Measurements from ENCODE around the gene GOLGA6L1.
"Not testable (repeated sequence)": the region's sequence is repeated elsewhere in the genome, so short reads cannot be mapped to it uniquely, and the experiment has no call there.

The GOLGA6L1 gene

GRCh38 chr15:23136722-23137121 is at the start of gene GOLGA6L1:
Gene GOLGA6L1 (minus strand): TSS chr15:23136822. CDS start chr15:23136731, 91 bp downstream.
- H3K9me3 Mint-ChIP-seq; DNase-seq; H3K4me1 Mint-ChIP-seq; H3K4me3 Mint-ChIP-seq; H3K27ac Mint-ChIP-seq; H3K27me3 Mint-ChIP-seq (ENCODE audit: low read depth, poor library complexity); H3K36me3 Mint-ChIP-seq (ENCODE audit: low read depth): not testable (repeated sequence)

- H3K4me1 Mint-ChIP-seq; H3K27ac Mint-ChIP-seq; DNase-seq; H3K4me3 Mint-ChIP-seq; H3K36me3 Mint-ChIP-seq (ENCODE audit: low read depth); H3K9me3 Mint-ChIP-seq: not testable (repeated sequence)
- H3K27me3 Mint-ChIP-seq (ENCODE audit: low read depth, poor library complexity): peaks cover 14% of the 10 kb centered on the region
Measured at GRCh38 chr15:23181201-23181600, 44.6 kb upstream of the GOLGA6L1 start.

GRCh38 chr15:23180547-23180927 is 43.9 kb upstream of the GOLGA6L1 start:
- not testable (repeated sequence) for DNase-seq; H3K27ac Mint-ChIP-seq; H3K9me3 Mint-ChIP-seq; H3K4me1 Mint-ChIP-seq; H3K36me3 Mint-ChIP-seq (ENCODE audit: low read depth)
- H3K4me3 Mint-ChIP-seq: peak overlapping the region; percentile 63
- peaks cover 14% of the 10 kb centered on the region for H3K27me3 Mint-ChIP-seq (ENCODE audit: low read depth, poor library complexity)

- H3K36me3 Mint-ChIP-seq (ENCODE audit: low read depth); H3K4me1 Mint-ChIP-seq; H3K9me3 Mint-ChIP-seq; H3K27ac Mint-ChIP-seq: not testable (repeated sequence)
- DNase-seq: peak; percentile 58
- Mint-ChIP-seq H3K27me3 (ENCODE audit: low read depth, poor library complexity) (peaks cover 14% of the 10 kb centered on the region), H3K4me3 (peak overlapping the region; percentile 63)
Measured at GRCh38 chr15:23179768-23180546, 43.3 kb upstream of the GOLGA6L1 start.

- not testable (repeated sequence) for H3K9me3 Mint-ChIP-seq; H3K4me1 Mint-ChIP-seq; DNase-seq; H3K4me3 Mint-ChIP-seq; H3K27ac Mint-ChIP-seq; H3K36me3 Mint-ChIP-seq (ENCODE audit: low read depth)
- peaks cover 14% of the 10 kb centered on the region for H3K27me3 Mint-ChIP-seq (ENCODE audit: low read depth, poor library complexity)
Measured at GRCh38 chr15:23176683-23177082, 40.1 kb upstream of the GOLGA6L1 start.

- DNase-seq; H3K9me3 Mint-ChIP-seq; H3K4me3 Mint-ChIP-seq; H3K27me3 Mint-ChIP-seq (ENCODE audit: low read depth, poor library complexity); H3K4me1 Mint-ChIP-seq; H3K27ac Mint-ChIP-seq; H3K36me3 Mint-ChIP-seq (ENCODE audit: low read depth): not testable (repeated sequence)
Measured at GRCh38 chr15:23175606-23176005, 39.0 kb upstream of the GOLGA6L1 start.

GRCh38 chr15:23174609-23175140 is 38.1 kb upstream of the GOLGA6L1 start:
- DNase-seq; H3K27ac Mint-ChIP-seq; H3K36me3 Mint-ChIP-seq (ENCODE audit: low read depth); H3K4me3 Mint-ChIP-seq; H3K27me3 Mint-ChIP-seq (ENCODE audit: low read depth, poor library complexity); H3K9me3 Mint-ChIP-seq; H3K4me1 Mint-ChIP-seq: not testable (repeated sequence)

- H3K27ac Mint-ChIP-seq: not testable (repeated sequence)
Measured at GRCh38 chr15:23132787-23133186, 3.8 kb downstream of the GOLGA6L1 start.

GRCh38 chr15:23118208-23118607 is 18.4 kb downstream of the GOLGA6L1 start:
- Mint-ChIP-seq H3K27ac (no peak overlapping the region), H3K4me1 (no peaks in the 10 kb centered on the region), H3K9me3 (peaks cover 29% of the 10 kb centered on the region), H3K36me3 (ENCODE audit: low read depth) (no peaks in the 10 kb centered on the region), H3K4me3 (no peak overlapping the region), H3K27me3 (ENCODE audit: low read depth, poor library complexity) (peaks cover 6% of the 10 kb centered on the region)
- DNase-seq: no peak
- TF ChIP-seq CTCF (IDR thresholded peaks at IDR 0.05): no peak

More at GRCh38 chr15:23132787-23133186, 3.8 kb downstream of the GOLGA6L1 start:
- not testable (repeated sequence) for H3K4me3 Mint-ChIP-seq; H3K27me3 Mint-ChIP-seq (ENCODE audit: low read depth, poor library complexity); H3K9me3 Mint-ChIP-seq; H3K4me1 Mint-ChIP-seq; DNase-seq; H3K36me3 Mint-ChIP-seq (ENCODE audit: low read depth)

GRCh38 chr15:23095796-23096195 is 40.8 kb downstream of the GOLGA6L1 start:
- H3K9me3 Mint-ChIP-seq: peaks cover 43% of the 10 kb centered on the region
- no peak overlapping the region for H3K4me3 Mint-ChIP-seq
- no peaks in the 10 kb centered on the region for H3K4me1 Mint-ChIP-seq
- H3K27me3 Mint-ChIP-seq (ENCODE audit: low read depth, poor library complexity): no peaks in the 10 kb centered on the region
- no peak overlapping the region for H3K27ac Mint-ChIP-seq
- no peaks in the 10 kb centered on the region for H3K36me3 Mint-ChIP-seq (ENCODE audit: low read depth)
- no peak for TF ChIP-seq CTCF (IDR thresholded peaks at IDR 0.05)
- DNase-seq: no peak

Measured in nephron progenitor cell (in vitro differentiated cells).